Measurements from ENCODE around the gene REXO1. TPM values are rescaled to one million over a fixed set of nuclear protein-coding genes. Genes with fewer than 3 reads are reported as not detected.

Gene REXO1
- total RNA-seq, 1 donor from 2014 or later = 22.2 TPM

- Mint-ChIP-seq H3K9me3 (ENCODE audit: low read depth) (no peaks in the 10 kb centered on the region), H3K4me1 (ENCODE audit: low read depth) (peaks cover 15% of the 10 kb centered on the region), H3K27ac (ENCODE audit: unreplicated experiment) (no peak overlapping the region), H3K27me3 (ENCODE audit: low read depth) (no peaks in the 10 kb centered on the region), H3K36me3 (ENCODE audit: low read depth) (peaks cover 1% of the 10 kb centered on the region), H3K4me3 (ENCODE audit: unreplicated experiment) (no peak overlapping the region)
- no peak for TF ChIP-seq CTCF (IDR thresholded peaks at IDR 0.05)
- DNase-seq (ENCODE audit: low spot score) = peak; percentile 86
Observed at GRCh38 chr19:1810439-1811160, 37.7 kb downstream of the REXO1 start.

- H3K27me3 Mint-ChIP-seq (ENCODE audit: low read depth) = no peaks in the 10 kb centered on the region
- peaks cover 15% of the 10 kb centered on the region for H3K4me1 Mint-ChIP-seq (ENCODE audit: low read depth)
- no peak for TF ChIP-seq CTCF (IDR thresholded peaks at IDR 0.05)
- peak; percentile 76 for DNase-seq (ENCODE audit: low spot score)
- no peak overlapping the region for H3K4me3 Mint-ChIP-seq (ENCODE audit: unreplicated experiment)
- H3K36me3 Mint-ChIP-seq (ENCODE audit: low read depth) = no peaks in the 10 kb centered on the region
- H3K27ac Mint-ChIP-seq (ENCODE audit: unreplicated experiment) = no peak overlapping the region
- no peaks in the 10 kb centered on the region for H3K9me3 Mint-ChIP-seq (ENCODE audit: low read depth)
Observed at GRCh38 chr19:1809678-1810077, 38.6 kb downstream of the REXO1 start.

GRCh38 chr19:1808395-1808731 is 39.9 kb downstream of the REXO1 start:
- Mint-ChIP-seq H3K27ac (ENCODE audit: unreplicated experiment) (no peak overlapping the region), H3K9me3 (ENCODE audit: low read depth) (no peaks in the 10 kb centered on the region), H3K36me3 (ENCODE audit: low read depth) (peaks cover 2% of the 10 kb centered on the region), H3K4me3 (ENCODE audit: unreplicated experiment) (no peak overlapping the region), H3K4me1 (ENCODE audit: low read depth) (peaks cover 15% of the 10 kb centered on the region), H3K27me3 (ENCODE audit: low read depth) (no peaks in the 10 kb centered on the region)
- no peak for TF ChIP-seq CTCF (IDR thresholded peaks at IDR 0.05)
- DNase-seq (ENCODE audit: low spot score) = no peak

- Mint-ChIP-seq H3K4me1 (ENCODE audit: low read depth) (peaks cover 11% of the 10 kb centered on the region), H3K9me3 (ENCODE audit: low read depth) (no peaks in the 10 kb centered on the region), H3K27ac (ENCODE audit: unreplicated experiment) (no peak overlapping the region), H3K36me3 (ENCODE audit: low read depth) (peaks cover 2% of the 10 kb centered on the region), H3K4me3 (ENCODE audit: unreplicated experiment) (no peak overlapping the region), H3K27me3 (ENCODE audit: low read depth) (no peaks in the 10 kb centered on the region)
- DNase-seq (ENCODE audit: low spot score) = peak; percentile 63
- no peak for TF ChIP-seq CTCF (IDR thresholded peaks at IDR 0.05)
Observed at GRCh38 chr19:1807695-1808394, 40.4 kb downstream of the REXO1 start.

GRCh38 chr19:1807030-1807694 is 41.1 kb downstream of the REXO1 start:
- no peak overlapping the region for H3K27ac Mint-ChIP-seq (ENCODE audit: unreplicated experiment)
- no peaks in the 10 kb centered on the region for H3K27me3 Mint-ChIP-seq (ENCODE audit: low read depth)

More at GRCh38 chr19:1807030-1807694, 41.1 kb downstream of the REXO1 start:
- DNase-seq (ENCODE audit: low spot score) = peak; percentile 89
- Mint-ChIP-seq H3K4me1 (ENCODE audit: low read depth) (peaks cover 5% of the 10 kb centered on the region), H3K4me3 (ENCODE audit: unreplicated experiment) (no peak overlapping the region), H3K36me3 (ENCODE audit: low read depth) (peaks cover 2% of the 10 kb centered on the region), H3K9me3 (ENCODE audit: low read depth) (no peaks in the 10 kb centered on the region)
- no peak for TF ChIP-seq CTCF (IDR thresholded peaks at IDR 0.05)

Data from chondrocyte (in vitro differentiated cells).